Measurements from ENCODE around the gene CDK4. TPM values are rescaled to one million over a fixed set of nuclear protein-coding genes. Genes with fewer than 3 reads are reported as not detected.

Gene CDK4
- polyA plus RNA-seq, 1 donor from 2014 or later = 77.4 TPM

DNA sequence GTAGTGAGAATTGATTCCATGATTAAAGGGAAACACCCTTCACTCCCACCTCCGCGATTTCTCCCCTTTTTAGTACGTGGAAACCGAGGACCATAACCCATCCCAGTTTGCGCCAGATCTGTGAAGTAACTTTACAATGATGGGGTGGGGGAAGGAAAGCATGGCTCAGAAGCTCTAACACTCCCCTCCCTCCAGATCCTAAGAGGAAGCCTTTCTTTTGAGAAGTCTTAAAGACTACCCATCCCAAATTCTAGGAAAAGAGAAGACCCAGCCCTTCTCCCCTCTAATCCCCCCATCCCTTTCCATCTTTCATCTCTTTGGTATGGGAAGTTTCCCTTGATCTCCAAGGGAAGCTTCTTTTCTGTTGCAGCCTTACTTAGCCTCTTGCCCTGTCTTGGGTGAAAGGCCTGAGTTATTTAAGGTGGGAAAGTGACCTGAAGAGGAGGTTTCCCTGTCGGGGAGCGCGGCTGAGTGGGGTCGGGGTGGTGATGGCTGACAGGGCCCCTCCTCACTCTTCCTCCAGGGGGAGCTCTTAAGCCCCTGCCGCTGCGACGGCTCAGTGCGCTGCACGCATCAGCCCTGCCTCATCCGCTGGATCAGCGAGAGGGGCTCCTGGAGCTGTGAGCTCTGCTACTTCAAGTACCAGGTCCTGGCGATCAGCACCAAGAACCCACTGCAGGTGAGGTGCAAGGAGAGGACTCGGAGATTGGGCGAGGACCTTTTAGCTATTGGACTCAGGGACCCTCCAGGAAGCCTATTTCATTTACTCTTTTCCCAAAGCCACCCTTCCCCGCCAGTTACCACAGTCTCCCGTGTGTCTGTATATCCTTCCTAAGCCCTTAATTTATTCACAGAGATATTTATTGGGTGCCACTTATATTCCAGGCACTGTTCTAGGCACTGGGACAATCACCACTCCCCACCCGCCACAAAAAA, 4.6 kb upstream of the CDK4 start:
- Mint-ChIP-seq H3K27me3 (no peaks in the 10 kb centered on the region), H3K4me3 (peak overlapping the region; percentile 91 to 98 (median 93)), H3K4me1 (peaks cover 28 to 45% (median 45%) of the 10 kb centered on the region in 3 donors), H3K36me3 (peaks cover 9% of the 10 kb centered on the region), H3K27ac (peak overlapping the region; percentile 92 to 96 (median 93)), H3K9me3 (no peaks in the 10 kb centered on the region)

GRCh38 chr12:57755454-57756372, 3.6 kb upstream of the CDK4 start:
- peaks cover 28 to 53% (median 50%) of the 10 kb centered on the region in 3 donors for H3K4me1 Mint-ChIP-seq
- H3K27me3 Mint-ChIP-seq = no peaks in the 10 kb centered on the region
- peak overlapping the region; percentile 92 to 96 (median 93) for H3K27ac Mint-ChIP-seq
- H3K4me3 Mint-ChIP-seq = peak overlapping the region; percentile 91 to 98 (median 93)
- H3K36me3 Mint-ChIP-seq = peaks cover 9% of the 10 kb centered on the region
- no peaks in the 10 kb centered on the region for H3K9me3 Mint-ChIP-seq

DNA sequence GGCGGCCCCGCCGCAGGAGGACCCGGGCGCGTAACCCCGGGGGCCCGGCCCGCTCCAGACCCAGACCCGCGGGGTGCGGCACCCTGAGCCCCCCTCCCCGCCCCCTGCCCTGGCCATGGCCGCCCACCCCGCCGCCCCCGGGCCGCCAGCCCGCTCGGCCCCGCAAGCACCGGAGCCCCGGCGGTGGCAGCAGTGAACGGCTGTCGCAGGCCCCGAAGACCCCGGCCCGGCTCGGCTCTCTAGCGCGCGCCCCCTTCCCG, 3.0 kb upstream of the CDK4 start:
- Mint-ChIP-seq H3K36me3 (peaks cover 9% of the 10 kb centered on the region), H3K27me3 (no peaks in the 10 kb centered on the region)

GRCh38 chr12:57754411-57755193, 2.5 kb upstream of the CDK4 start, which contains the start of gene MARCHF9:
MARCHF9 (plus strand) TSS chr12:57755103; CDS start chr12:57755529, 426 bp downstream.
- Mint-ChIP-seq H3K27ac (peak within 1 kb of the TSS; percentile 92 to 98 (median 93)), H3K4me1 (peaks cover 27 to 50% (median 50%) of the 10 kb centered on the region in 3 donors), H3K4me3 (peak within 1 kb of the TSS; percentile 91 to 98 (median 94)), H3K36me3 (peaks cover 7% of the 10 kb centered on the region), H3K9me3 (no peaks in the 10 kb centered on the region), H3K27me3 (no peaks in the 10 kb centered on the region)

More for the DNA sequence above, 3.0 kb upstream of the CDK4 start:
- Mint-ChIP-seq H3K27ac (no peak overlapping the region), H3K4me3 (peak overlapping the region in 2 of 4 donors; percentile 35 to 50), H3K9me3 (no peaks in the 10 kb centered on the region), H3K4me1 (peaks cover 28 to 55% (median 52%) of the 10 kb centered on the region in 3 donors)

DNA sequence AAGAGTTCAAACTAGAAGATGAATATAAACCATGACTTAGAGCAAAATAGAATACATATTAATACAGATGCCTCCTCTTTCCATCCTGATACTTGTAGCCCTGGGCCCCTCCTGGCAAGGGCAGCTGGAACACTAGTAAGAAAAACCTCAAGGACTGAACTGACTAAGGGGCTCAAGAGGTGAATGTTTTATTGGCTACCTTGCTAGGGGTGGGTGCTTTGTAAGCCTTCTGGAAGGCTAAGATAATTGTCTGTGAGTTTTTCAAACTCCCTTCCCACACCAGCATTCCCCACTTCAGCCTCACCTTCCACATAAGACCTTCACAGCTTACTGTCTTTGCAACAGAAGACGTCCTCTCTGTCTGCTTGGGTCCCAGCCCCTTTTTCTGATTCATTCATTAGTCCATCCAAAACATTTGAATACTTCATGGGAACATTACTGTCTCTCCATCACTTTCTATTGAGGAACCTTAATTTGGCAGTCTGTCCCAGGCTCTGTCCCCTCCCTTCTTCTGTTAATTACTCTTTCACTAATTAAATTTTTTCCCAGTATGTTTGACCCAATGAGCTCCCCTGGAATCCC, 1.7 kb upstream of the CDK4 start:
- H3K36me3 Mint-ChIP-seq = peaks cover 3% of the 10 kb centered on the region
- H3K4me1 Mint-ChIP-seq = peaks cover 22 to 47% (median 45%) of the 10 kb centered on the region in 3 donors
- H3K9me3 Mint-ChIP-seq = no peaks in the 10 kb centered on the region
- H3K27ac Mint-ChIP-seq = peak overlapping the region; percentile 65 to 98 (median 85)
- H3K27me3 Mint-ChIP-seq = no peaks in the 10 kb centered on the region
- peak overlapping the region; percentile 77 to 97 (median 93) for H3K4me3 Mint-ChIP-seq

DNA sequence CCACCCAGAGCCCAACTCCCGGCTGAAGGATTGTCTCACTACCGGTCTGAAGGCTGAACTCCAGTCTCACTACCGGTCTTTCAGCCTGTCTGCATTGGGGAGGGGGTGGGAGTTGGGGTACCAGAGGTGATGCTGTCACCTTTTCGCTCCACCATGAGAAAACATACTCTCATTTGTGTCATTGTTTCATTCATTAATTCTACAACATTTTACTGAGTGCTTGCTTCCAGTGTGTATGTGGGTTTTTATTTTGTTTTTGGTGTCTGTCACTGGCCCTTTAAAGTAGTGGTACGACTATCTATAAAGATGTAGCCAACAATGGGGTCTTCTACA, 524 bp upstream of the CDK4 start:
- peak overlapping the region; percentile 77 to 95 (median 90) for H3K4me3 Mint-ChIP-seq
- H3K9me3 Mint-ChIP-seq = no peaks in the 10 kb centered on the region
- peak overlapping the region; percentile 85 to 98 (median 96) for H3K27ac Mint-ChIP-seq
- H3K4me1 Mint-ChIP-seq = peaks cover 22 to 45% (median 44%) of the 10 kb centered on the region in 3 donors
- H3K36me3 Mint-ChIP-seq = peaks cover 3% of the 10 kb centered on the region
- H3K27me3 Mint-ChIP-seq = no peaks in the 10 kb centered on the region

GRCh38 chr12:57751432-57751787, 700 bp downstream of the CDK4 start:
- Mint-ChIP-seq H3K27ac (peak overlapping the region; percentile 85 to 98 (median 96)), H3K27me3 (no peaks in the 10 kb centered on the region), H3K9me3 (no peaks in the 10 kb centered on the region), H3K4me3 (peak overlapping the region; percentile 77 to 95 (median 90)), H3K4me1 (peaks cover 18 to 40% (median 38%) of the 10 kb centered on the region in 3 donors), H3K36me3 (peaks cover 1% of the 10 kb centered on the region)

- Mint-ChIP-seq H3K27me3 (no peaks in the 10 kb centered on the region), H3K4me1 (peaks cover 19 to 42% (median 39%) of the 10 kb centered on the region in 3 donors), H3K27ac (peak overlapping the region in 2 of 3 donors; percentile 85 to 98), H3K4me3 (peak overlapping the region; percentile 77 to 95 (median 90)), H3K36me3 (no peaks in the 10 kb centered on the region), H3K9me3 (no peaks in the 10 kb centered on the region)
Measured at GRCh38 chr12:57750561-57751431, 1.3 kb downstream of the CDK4 start.

DNA sequence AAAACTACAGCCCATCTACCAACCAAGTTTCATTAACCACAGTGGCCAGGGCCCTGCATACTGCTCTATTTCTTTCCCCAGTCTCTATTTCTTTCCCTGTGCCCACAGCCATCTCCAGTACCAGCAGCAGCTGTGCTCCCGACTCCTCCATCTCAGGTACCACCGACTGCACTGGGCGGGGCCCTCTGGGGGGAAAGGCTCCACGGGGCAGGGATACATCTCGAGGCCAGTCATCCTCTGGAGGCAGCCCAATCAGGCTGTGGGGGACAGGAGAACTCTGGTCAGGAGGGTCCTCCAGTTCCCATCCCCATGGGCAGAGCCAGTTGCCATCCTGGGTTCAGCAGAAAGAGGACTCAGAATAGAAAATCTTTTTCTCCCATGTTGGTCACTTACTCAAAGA, 3.0 kb downstream of the CDK4 start:
- Mint-ChIP-seq H3K36me3 (no peaks in the 10 kb centered on the region), H3K27me3 (no peaks in the 10 kb centered on the region), H3K4me3 (peak overlapping the region in 1 of 4 donors; percentile 5), H3K9me3 (no peaks in the 10 kb centered on the region), H3K27ac (no peak overlapping the region), H3K4me1 (peaks cover 25 to 47% (median 42%) of the 10 kb centered on the region in 3 donors)

- Mint-ChIP-seq H3K36me3 (no peaks in the 10 kb centered on the region), H3K4me3 (peak overlapping the region; percentile 78 to 97 (median 95)), H3K9me3 (no peaks in the 10 kb centered on the region), H3K27me3 (peaks cover under 1% of the 10 kb centered on the region), H3K4me1 (peaks cover 16 to 35% (median 33%) of the 10 kb centered on the region in 3 donors), H3K27ac (peak overlapping the region; percentile 62 to 97 (median 88))
Measured at GRCh38 chr12:57746025-57746424, 6.1 kb downstream of the CDK4 start.

GRCh38 chr12:57745485-57745881, 6.6 kb downstream of the CDK4 start:
- peaks cover 2% of the 10 kb centered on the region for H3K27me3 Mint-ChIP-seq
- peak overlapping the region; percentile 78 to 97 (median 95) for H3K4me3 Mint-ChIP-seq
- H3K4me1 Mint-ChIP-seq = peaks cover 21 to 36% (median 35%) of the 10 kb centered on the region in 3 donors
- H3K36me3 Mint-ChIP-seq = no peaks in the 10 kb centered on the region
- peak overlapping the region; percentile 62 to 97 (median 97) for H3K27ac Mint-ChIP-seq
- no peaks in the 10 kb centered on the region for H3K9me3 Mint-ChIP-seq

DNA sequence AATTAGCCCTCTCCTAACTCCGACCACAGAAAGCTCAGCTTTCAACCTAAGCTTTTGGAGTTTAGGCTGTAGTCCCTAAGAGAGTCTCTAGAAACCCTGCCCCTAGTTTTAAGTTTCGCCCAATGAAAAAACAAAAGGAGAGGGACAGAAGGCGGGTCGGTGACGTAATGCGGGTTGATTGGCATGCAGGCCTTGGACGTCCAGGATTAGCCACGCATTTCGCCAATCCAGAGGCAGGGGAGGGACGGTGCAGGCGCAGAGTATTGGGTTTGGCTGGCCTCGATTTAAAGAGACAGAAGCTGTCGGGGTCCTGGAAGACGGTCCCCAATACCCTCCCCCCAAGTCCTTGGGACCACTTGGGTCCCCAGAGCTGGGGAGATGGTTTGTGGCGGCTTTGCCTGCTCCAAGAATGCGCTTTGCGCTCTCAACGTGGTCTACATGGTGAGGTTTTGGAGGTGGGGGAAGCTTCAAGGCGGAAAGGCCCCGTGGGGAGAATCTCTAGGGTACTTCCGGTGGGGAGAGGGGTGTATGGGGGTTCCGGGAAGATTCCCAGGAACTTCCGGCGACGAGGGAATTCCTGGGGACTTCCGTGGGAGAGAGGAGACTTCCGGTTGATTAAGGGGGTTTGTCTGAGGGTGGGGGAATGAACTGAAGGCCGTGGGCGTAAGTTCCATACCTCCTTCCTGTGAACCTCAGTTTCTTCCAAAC, 7.2 kb downstream of the CDK4 start, which contains the start of gene TSPAN31:
Gene TSPAN31 (plus strand): TSS at position 263 of the 708 bp plus-strand sequence. CDS start 116 bp downstream, at position 379.
- Mint-ChIP-seq H3K27ac (peak within 1 kb of the TSS; percentile 62 to 97 (median 97)), H3K36me3 (no peaks in the 10 kb centered on the region), H3K27me3 (peaks cover 2% of the 10 kb centered on the region), H3K4me1 (peaks cover 21 to 37% (median 34%) of the 10 kb centered on the region in 3 donors), H3K9me3 (no peaks in the 10 kb centered on the region), H3K4me3 (peak within 1 kb of the TSS; percentile 78 to 97 (median 95))
